Thyroid gland (tissue), 4 donors: ENCODE results near the gene RNF141.

Experiments used
- POLR2A ChIP-seq, 2 donors: fragments of 450-650 bp; IDR thresholded peaks; one replicate each; pipeline ENCODE4 v1.6.1; 2017; ENCODE audit warnings: antibody characterized with exemption in 2 of 2, mild to moderate bottlenecking in 2 of 2, moderate library complexity in 1 of 2
- TF ChIP-seq, protein P1 (sequence below), 6 experiments: fragments of 200-600 bp in 3 of 6; fragments of 450-650 bp in 3 of 6; sonication (generic) in 3 of 6; IDR thresholded peaks; one replicate each; pipeline ENCODE4 v1.5.1; 2016 to 2019; ENCODE audit warnings: antibody characterized with exemption in 6 of 6, mild to moderate bottlenecking in 2 of 6, inconsistent platforms in 1 of 6, moderate library complexity in 1 of 6

DNA sequence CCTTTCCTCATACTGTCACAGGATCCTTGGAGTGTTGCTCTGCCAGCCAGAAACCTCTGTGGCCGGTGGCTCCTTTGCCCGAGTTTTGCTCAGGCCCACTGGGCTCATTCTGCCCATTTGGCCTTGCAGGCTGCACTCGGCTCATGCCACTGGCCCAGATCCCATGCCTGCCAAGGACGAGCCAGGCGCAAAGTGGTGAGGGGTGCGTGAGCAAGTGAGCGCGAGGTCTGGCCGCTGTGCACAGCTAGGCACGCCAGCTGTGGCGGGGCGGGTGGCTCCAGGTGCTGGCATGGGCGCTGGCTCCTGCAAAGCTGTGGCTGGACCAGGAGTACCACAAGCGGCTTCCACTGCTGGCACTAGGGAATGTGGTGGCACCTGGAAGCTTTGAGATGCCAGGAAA is 2.8 kb upstream of the RNF141 start:
- TF ChIP-seq, protein P1, sequence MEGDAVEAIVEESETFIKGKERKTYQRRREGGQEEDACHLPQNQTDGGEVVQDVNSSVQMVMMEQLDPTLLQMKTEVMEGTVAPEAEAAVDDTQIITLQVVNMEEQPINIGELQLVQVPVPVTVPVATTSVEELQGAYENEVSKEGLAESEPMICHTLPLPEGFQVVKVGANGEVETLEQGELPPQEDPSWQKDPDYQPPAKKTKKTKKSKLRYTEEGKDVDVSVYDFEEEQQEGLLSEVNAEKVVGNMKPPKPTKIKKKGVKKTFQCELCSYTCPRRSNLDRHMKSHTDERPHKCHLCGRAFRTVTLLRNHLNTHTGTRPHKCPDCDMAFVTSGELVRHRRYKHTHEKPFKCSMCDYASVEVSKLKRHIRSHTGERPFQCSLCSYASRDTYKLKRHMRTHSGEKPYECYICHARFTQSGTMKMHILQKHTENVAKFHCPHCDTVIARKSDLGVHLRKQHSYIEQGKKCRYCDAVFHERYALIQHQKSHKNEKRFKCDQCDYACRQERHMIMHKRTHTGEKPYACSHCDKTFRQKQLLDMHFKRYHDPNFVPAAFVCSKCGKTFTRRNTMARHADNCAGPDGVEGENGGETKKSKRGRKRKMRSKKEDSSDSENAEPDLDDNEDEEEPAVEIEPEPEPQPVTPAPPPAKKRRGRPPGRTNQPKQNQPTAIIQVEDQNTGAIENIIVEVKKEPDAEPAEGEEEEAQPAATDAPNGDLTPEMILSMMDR (IDR thresholded peaks at IDR 0.05), result no peak
- TF ChIP-seq POLR2A (IDR thresholded peaks at IDR 0.05), result no peak
